DMS79 (cell line): ENCODE data around the gene HMMR.
"Not testable (repeated sequence)": the region's sequence is repeated elsewhere in the genome, so short reads cannot be mapped to it uniquely, and the experiment has no call there.

Experiments
- DNase-seq: peaks from one replicate; lab custom pipeline; 2025; lab: John Stamatoyannopoulos, UW

HMMR gene

GRCh38 chr5:163506726-163507125 is 46.3 kb downstream of the HMMR start:
- DNase-seq = no peak

GRCh38 chr5:163508753-163509152 is 48.3 kb downstream of the HMMR start:
- no peak for DNase-seq

- DNase-seq = no peak
These were observed 49.0 kb downstream of the HMMR start for GRCh38 chr5:163509291-163509951.

DNA sequence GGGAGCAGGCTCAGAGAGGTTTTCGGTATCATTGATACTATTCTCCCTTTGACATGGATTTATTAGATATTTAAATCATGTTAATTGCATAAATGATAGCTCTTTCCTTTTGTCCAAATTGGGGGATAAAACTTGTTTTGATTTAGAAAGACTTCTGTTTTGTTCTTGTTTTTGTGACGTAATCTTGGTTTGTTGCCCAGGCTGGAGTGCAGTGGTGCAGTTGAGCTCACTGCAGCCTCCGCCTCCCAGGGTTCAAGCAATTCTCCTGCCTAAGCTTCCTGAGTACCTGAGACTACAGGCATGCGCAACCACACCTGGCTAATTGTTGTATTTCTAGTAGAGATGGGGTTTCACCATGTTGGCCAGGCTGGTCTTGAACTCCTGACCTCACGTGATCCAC is 52.1 kb downstream of the HMMR start:
- no peak for DNase-seq

DNA sequence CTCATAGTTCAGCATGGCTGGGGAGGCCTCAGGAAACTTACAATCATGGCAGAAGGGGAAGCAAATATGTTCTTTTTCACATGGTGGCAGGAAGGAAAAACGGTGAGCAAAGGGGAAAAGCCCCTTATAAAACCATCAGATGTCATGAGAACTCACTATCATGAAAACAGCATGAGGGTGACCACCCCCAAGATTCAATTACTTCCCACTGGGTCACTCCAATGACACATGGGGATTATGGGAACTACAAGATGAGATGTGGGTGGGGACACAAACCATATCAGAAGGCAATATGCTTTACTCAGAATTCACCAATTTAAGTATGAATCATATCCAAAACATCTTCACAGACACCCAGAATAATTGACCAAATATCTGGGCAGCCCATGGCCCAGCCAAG is 64.7 kb downstream of the HMMR start:
- DNase-seq = no peak

DNA sequence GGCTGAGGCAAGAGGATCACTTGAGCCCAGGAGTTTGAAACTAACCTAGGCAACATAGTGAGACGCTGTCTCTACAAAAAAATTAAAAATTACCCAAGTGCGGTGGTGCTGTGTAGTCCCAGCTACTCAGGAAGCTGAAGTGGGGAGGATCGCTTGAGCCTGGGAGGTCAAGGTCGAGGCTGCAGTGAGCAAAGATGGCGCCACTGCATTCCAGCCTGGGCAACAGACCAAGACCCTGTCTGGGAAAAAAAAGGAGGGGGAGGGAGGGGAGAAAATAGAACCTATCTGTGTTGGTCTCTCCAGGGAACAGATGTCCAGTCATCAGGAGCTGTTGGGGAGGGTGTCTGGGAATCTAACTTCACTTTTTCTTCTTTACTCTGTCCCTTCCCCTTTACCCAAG is 69.3 kb downstream of the HMMR start:
- DNase-seq = no peak

DNA sequence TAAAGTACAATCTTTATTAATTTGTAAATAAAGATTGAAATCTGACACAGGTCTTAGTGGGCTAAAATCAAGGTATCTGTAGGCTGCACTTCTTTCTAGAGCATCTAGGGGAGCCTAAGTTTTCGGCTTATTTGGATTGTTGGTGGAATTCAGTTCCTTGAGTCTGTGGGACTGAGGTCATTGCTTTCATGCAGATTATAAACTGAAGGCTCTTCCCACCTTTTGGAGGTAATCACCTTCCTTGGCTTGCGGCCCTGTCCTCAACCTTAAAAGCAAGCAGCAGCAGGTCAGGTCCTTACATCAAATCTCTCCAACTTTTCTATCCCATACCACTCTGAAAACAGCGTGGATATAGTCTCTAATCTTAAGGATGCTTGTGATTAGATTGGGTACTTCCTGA is 70.8 kb downstream of the HMMR start:
- no peak for DNase-seq

- DNase-seq = no peak
These were observed 72.0 kb downstream of the HMMR start for GRCh38 chr5:163532171-163533084.

DNA sequence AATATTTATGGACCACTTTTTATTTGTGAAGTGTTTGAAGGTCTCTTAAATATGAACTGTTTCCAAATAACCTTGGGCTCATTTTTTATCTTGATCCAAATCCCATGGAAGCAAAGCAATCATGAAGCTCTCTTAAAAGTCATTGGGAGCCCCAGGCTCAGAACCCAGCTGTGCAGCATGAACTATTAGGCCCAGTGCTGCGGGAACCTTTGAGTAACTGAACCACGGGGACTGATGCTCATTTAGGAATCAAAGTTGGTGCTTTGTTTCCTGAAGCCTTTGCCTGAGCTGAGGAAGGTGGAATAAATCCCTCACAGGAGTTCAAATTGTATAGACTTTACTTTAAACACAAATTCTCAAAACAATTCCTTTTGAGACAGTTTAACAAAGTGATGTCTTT is 72.8 kb downstream of the HMMR start:
- DNase-seq = no peak

- DNase-seq = no peak
These were observed 74.2 kb downstream of the HMMR start for GRCh38 chr5:163534492-163535094.

DNA sequence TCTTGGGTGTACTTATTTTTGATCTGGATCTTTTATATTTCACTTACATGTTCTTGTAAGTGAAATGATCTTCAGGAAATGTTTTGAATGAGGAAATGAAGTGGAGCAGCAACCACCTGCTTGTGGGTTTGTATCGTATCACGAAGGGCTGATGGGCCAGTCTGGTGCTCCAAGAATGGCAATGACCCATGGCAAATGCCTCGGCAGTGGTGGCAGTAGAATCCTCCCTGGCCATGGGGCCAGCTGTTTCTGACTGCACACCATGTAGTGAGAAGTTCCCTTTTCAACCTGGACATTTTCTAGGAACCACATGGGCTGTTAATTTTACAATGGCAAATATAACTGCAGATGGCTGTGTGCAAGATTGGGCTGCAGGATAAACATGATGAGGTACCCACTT is 74.9 kb downstream of the HMMR start:
- no peak for DNase-seq

DNA sequence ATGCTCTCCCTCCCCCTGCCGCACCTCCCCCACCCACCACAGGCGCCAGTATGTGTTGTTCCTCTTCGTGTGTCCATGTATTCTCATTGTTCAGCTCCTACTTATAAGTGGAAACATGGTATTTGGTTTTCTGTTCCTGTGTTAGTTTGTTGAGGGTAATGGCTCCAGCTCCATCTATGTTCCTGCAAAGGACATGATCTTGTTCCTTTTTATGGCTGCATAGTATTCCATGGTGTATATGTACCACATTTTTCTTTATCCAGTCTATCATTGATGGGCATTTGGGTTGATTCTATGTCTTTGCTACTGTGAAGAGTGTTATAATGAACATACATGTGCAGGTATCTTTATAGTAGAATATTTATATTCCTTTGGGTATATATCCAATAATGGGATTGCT is 76.0 kb downstream of the HMMR start:
- DNase-seq = not testable (repeated sequence)

- DNase-seq = no peak
These were observed 80.3 kb downstream of the HMMR start for GRCh38 chr5:163540696-163541095.
